Calu3 (cell line): ENCODE measurements around the gene HOXA3. TPM values are rescaled to one million over a fixed set of nuclear protein-coding genes. Genes with fewer than 3 reads are reported as not detected.

Experiments
- BruUV-seq: library from RNA; stranded (reverse); fragments of 400-500 nt; replicated peaks from 2 replicates; lab custom pipeline; 2021; lab: Mats Ljungman, UMichigan
- CTCF ChIA-PET: fragments of 300-600 bp; sonication (Branson Sonifier 250); formaldehyde crosslinking; loops from one replicate; lab custom pipeline; 2022; ENCODE audit warnings: antibody characterized with exemption; lab: Charles Lee
- DNase-seq: peaks from one replicate; pipeline ENCODE4 v3.0.0; 2022
- H3K27ac Mint-ChIP-seq: one replicate; pipeline ENCODE4 v1.8.0; 2022; ENCODE audit warnings: mixed read lengths; ENCODE audit not compliant: unreplicated experiment
- H3K27me3 Mint-ChIP-seq: one replicate; pipeline ENCODE4 v1.8.0; 2022; ENCODE audit warnings: mixed read lengths; ENCODE audit not compliant: unreplicated experiment
- H3K36me3 Mint-ChIP-seq: one replicate; pipeline ENCODE4 v1.8.0; 2022; ENCODE audit warnings: mild to moderate bottlenecking, moderate library complexity, mixed read lengths; ENCODE audit not compliant: insufficient read depth, unreplicated experiment
- H3K4me1 Mint-ChIP-seq: one replicate; pipeline ENCODE4 v1.8.0; 2022; ENCODE audit warnings: mild to moderate bottlenecking, low read depth, mixed read lengths; ENCODE audit not compliant: unreplicated experiment
- H3K4me3 Mint-ChIP-seq: one replicate; pipeline ENCODE4 v1.8.0; 2022; ENCODE audit warnings: mild to moderate bottlenecking, low read depth, moderate library complexity, mixed read lengths; ENCODE audit not compliant: unreplicated experiment
- H3K9me3 Mint-ChIP-seq: one replicate; pipeline ENCODE4 v1.8.0; 2022; ENCODE audit warnings: low read depth, mixed read lengths; ENCODE audit not compliant: unreplicated experiment
- CTCF ChIP-seq: fragments of 200-600 bp; IDR thresholded peaks from one replicate; pipeline ENCODE4 v1.8.0; 2022; ENCODE audit warnings: antibody characterized with exemption; ENCODE audit not compliant: unreplicated experiment
- intact Hi-C: fragments of 100-400 bp; cut with micrococcal nuclease; formaldehyde crosslinking; loops from one replicate; pipeline ENCODE4 v1.10.0; 2022; ENCODE audit not compliant: unreplicated experiment
- total RNA-seq: library from RNA; stranded (reverse); gene quantifications from 2 replicates; pipeline ENCODE4 v1.2.3, GENCODE V29; 2022

HOXA3 gene
- total RNA-seq, 1 experiment from 2014 or later = 20.9 TPM

DNA sequence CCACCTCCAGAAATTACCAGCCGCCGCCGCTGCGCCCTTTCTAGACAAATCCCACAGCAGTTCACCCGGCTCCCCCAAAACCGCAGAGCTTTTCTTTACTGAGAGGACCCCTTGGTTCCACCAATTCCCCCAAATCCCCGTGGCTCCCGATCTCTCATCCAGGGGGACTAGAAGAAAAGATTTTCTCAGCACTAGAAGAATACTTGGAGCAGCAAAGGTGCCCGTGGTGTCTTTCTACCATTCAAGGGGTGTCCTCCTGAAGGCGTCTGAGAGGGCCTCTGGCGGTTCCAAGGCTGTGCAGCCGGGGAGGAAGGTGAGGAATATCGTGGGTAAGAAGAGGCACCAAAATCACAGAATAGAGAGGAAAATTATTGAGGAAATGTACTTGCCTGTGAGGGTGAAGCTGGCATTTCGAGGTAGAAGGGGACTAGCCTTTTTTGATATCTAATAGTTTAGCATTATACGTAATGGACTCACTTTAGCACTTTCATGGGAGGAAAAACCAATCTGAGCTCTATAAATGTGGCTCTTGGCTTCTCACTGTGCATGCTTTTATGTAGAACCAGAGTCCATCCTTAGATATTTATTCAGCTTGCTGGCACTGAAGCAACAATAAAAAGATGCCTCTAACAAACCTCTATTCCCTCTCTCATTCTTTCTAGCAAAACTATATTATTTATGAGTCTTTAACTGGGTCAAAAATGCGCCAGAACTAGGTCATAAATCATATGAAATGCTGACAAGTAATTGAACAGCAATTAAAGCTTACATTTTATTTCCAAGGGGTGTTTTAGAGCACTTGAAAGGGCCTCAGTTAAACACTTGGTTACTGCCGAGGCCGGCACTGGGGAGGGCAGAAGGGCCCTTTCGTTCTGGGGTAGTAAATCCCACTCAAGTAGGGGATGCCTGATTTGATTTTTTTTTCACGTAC is 36.1 kb downstream of the HOXA3 start:
- peak overlapping the region; percentile 78 for H3K4me3 Mint-ChIP-seq
- H3K27ac Mint-ChIP-seq = peak overlapping the region; percentile 3
- no peaks in the 10 kb centered on the region for H3K9me3 Mint-ChIP-seq
- intact Hi-C loops = no loop called here
- no peak for DNase-seq
- no peak for TF ChIP-seq CTCF
- TSS peak; percentile 43 for BruUV-seq
- CTCF ChIA-PET = interaction anchor here (0.6 to 2.0 kb wide), 2 partner anchors 17 to 739 kb away, joined by 3 to 9 read pairs; no protein-coding TSS in a partner anchor
- H3K4me1 Mint-ChIP-seq = peaks cover 64% of the 10 kb centered on the region
- no peaks in the 10 kb centered on the region for H3K27me3 Mint-ChIP-seq
- peaks cover 56% of the 10 kb centered on the region for H3K36me3 Mint-ChIP-seq

GRCh38 chr7:27115221-27116026 is 37.0 kb downstream of the HOXA3 start:
- CTCF ChIA-PET = interaction anchor here (0.7 to 2.6 kb wide), 2 partner anchors 16 to 760 kb away, joined by 3 to 19 read pairs; no protein-coding TSS in a partner anchor
- Mint-ChIP-seq H3K4me1 (peaks cover 64% of the 10 kb centered on the region), H3K4me3 (peak overlapping the region; percentile 78), H3K27ac (peak overlapping the region; percentile 74), H3K27me3 (no peaks in the 10 kb centered on the region), H3K36me3 (peaks cover 56% of the 10 kb centered on the region), H3K9me3 (no peaks in the 10 kb centered on the region)
- no TSS peak for BruUV-seq
- intact Hi-C loops = loop anchor here (2.0 kb wide), 1 partner anchor 17 kb away; no protein-coding TSS in a partner anchor
- no peak for TF ChIP-seq CTCF
- DNase-seq = peak; percentile 84

DNA sequence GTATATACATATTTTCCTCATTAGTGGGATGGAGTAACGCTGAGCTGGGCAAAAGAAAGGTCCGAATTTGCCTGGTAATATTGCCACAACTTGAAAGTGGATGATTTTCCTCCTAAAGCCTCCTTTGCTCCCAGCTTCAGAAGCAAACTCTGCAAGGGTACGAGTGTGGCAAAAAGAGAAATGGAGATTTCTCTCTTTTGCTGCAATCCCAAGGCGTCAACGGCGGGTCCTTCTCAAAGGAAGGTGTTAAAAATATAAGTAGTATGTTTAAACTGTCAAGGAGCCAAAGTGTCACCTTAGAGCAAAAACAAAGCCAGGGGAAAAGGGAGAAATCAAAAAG is 37.5 kb downstream of the HOXA3 start:
- H3K9me3 Mint-ChIP-seq = no peaks in the 10 kb centered on the region
- CTCF ChIA-PET = interaction anchor here (0.7 to 2.6 kb wide), 2 partner anchors 16 to 761 kb away, joined by 3 to 19 read pairs; no protein-coding TSS in a partner anchor
- intact Hi-C loops = loop anchor here (2.0 kb wide), 1 partner anchor 16 kb away; no protein-coding TSS in a partner anchor
- peaks cover 51% of the 10 kb centered on the region for H3K36me3 Mint-ChIP-seq
- H3K27ac Mint-ChIP-seq = peak overlapping the region; percentile 74
- no peak for TF ChIP-seq CTCF
- BruUV-seq = no TSS peak
- DNase-seq = no peak
- peaks cover 60% of the 10 kb centered on the region for H3K4me1 Mint-ChIP-seq
- peak overlapping the region; percentile 78 for H3K4me3 Mint-ChIP-seq
- H3K27me3 Mint-ChIP-seq = no peaks in the 10 kb centered on the region
